IPS DF 6.9 (cell line): ENCODE data around the gene GPI.
A peak's percentile ranks its signal among the peaks of the same experiment; 100 is the strongest.

Experiments used
- DNase-seq: peaks from one replicate; pipeline ENCODE4 v3.0.0-alpha.2; 2013; ENCODE audit warnings: low read depth, low spot score
- H3K27ac ChIP-seq: one replicate; pipeline ENCODE4 v1.5.1; 2013; ENCODE audit warnings: low read length, control low read depth
- H3K27me3 ChIP-seq: 2 replicates; pipeline ENCODE4 v1.6.1; 2013; ENCODE audit warnings: mild to moderate bottlenecking, low read length; ENCODE audit not compliant: control insufficient read depth, insufficient read depth
- H3K36me3 ChIP-seq: 2 replicates; pipeline ENCODE4 v1.6.1; 2013; ENCODE audit warnings: low read length; ENCODE audit not compliant: control insufficient read depth, insufficient read depth
- H3K4me1 ChIP-seq: 2 replicates; pipeline ENCODE4 v1.6.1; 2013; ENCODE audit warnings: low read length; ENCODE audit not compliant: control insufficient read depth, insufficient read depth
- H3K4me3 ChIP-seq: 2 replicates; pipeline ENCODE4 v1.5.1; 2013; ENCODE audit warnings: mild to moderate bottlenecking, low read length
- H3K9me3 ChIP-seq: 2 replicates; pipeline ENCODE4 v1.6.1; 2013; ENCODE audit warnings: low read length, inconsistent platforms; ENCODE audit not compliant: control insufficient read depth, insufficient read depth
- WGBS: extraction: QIAGEN DNeasy Blood & Tissue Kit; methylation state at CpG from one replicate; pipeline ENCODE4 v1.1.7; 2013; ENCODE audit warnings: mixed read lengths, missing lambda C conversion rate; ENCODE audit not compliant: insufficient read length, insufficient coverage; 5-methylcytosine and 5-hydroxymethylcytosine counted together

The GPI gene

GRCh38 chr19:34337739-34338138 is 27.3 kb upstream of the GPI start:
- WGBS: no CpG with 5 or more reads among the region's 2 CpGs

DNA sequence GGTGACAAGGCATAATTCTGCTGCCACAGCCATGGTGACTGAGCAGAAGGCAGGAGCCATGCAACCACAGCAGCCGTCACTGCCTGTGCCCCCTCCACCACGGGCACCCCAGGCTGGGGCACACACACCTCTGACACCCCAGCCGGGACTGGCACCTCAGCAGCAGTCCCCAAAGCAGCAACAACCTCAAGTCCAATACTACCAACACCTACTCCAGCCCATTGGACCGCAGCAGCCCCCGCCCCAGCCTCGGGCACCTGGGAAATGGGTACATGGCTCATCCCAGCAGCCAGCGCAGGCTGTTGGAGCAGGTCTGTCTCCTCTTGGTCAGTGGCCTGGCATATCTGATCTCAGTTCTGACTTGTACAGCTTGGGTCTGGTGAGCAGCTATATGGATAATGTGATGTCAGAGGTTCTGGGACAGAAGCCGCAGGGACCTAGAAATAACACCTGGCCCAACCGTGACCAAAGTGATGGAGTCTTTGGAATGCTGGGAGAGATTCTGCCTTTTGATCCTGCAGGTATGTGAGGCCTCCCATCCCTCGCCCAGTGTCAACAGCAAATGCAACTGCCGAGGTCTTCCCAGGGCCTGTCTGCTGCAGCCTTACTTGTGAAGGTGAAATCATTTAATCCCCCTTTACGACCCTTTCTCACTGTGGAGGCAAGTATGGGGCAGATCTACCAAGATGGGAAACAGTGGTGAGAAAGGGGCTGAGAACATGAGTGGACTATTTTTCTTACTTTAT is 22.9 kb upstream of the GPI start:
- H3K4me3 ChIP-seq: no peak overlapping the region
- H3K9me3 ChIP-seq: no peaks in the 10 kb centered on the region
- no peak overlapping the region for H3K27ac ChIP-seq
- H3K27me3 ChIP-seq: no peaks in the 10 kb centered on the region
- DNase-seq: no peak
- peaks cover 12% of the 10 kb centered on the region for H3K36me3 ChIP-seq
- no peaks in the 10 kb centered on the region for H3K4me1 ChIP-seq
- WGBS: no CpG with 5 or more reads among the region's 12 CpGs

More at GRCh38 chr19:34337739-34338138, 27.3 kb upstream of the GPI start:
- H3K27me3 ChIP-seq: no peaks in the 10 kb centered on the region
- no peak for DNase-seq
- peaks cover 15% of the 10 kb centered on the region for H3K36me3 ChIP-seq
- H3K4me1 ChIP-seq: no peaks in the 10 kb centered on the region; the same call in 1 of the 2 replicates
- no peak overlapping the region for H3K27ac ChIP-seq
- H3K4me3 ChIP-seq: no peak overlapping the region
- no peaks in the 10 kb centered on the region for H3K9me3 ChIP-seq

DNA sequence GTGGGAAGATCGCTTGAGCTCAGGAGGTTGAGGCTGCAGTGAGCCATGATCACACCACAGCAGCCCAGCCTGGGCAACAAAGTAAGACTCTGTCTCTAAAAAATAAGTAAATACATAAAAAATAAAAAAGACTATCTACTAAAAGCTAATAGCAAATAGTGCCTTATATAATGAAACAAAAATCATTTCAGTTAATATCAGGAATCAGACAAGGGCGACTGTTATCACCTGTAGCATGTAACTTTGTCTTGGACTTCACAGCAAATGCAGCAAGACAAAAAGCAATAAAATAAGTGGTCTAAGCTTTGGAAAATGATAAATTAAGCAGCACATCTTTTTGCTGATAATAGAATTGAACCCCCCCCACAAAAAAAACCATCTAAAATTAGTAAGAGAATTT is 21.2 kb upstream of the GPI start:
- WGBS: no CpG with 5 or more reads among the region's 2 CpGs
- DNase-seq: no peak
- no peaks in the 10 kb centered on the region for H3K4me1 ChIP-seq
- H3K27me3 ChIP-seq: no peaks in the 10 kb centered on the region
- no peaks in the 10 kb centered on the region for H3K9me3 ChIP-seq
- peaks cover 12% of the 10 kb centered on the region for H3K36me3 ChIP-seq
- no peak overlapping the region for H3K4me3 ChIP-seq
- H3K27ac ChIP-seq: no peak overlapping the region

DNA sequence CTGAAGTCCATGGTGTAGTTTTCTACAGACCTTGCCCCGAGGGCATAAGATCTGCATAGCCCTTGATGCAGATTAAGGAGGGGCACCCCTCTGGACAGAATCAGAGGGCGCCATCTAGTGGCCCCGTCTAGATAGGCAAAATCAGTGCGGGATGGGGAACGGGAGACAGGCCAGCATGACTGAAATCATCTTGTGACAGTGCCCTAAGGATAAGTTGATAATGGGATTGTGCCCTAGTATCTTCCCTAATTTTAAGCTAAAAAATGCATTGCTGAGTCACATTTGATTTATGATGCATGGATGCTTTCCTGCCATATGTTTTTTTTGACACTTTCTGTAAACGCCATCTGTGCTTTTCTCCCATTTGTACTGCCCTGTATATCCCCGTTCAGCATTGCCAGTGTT is 19.0 kb upstream of the GPI start:
- peak; percentile 75 for DNase-seq
- H3K4me1 ChIP-seq: no peaks in the 10 kb centered on the region
- H3K9me3 ChIP-seq: no peaks in the 10 kb centered on the region
- no peak overlapping the region for H3K4me3 ChIP-seq
- peaks cover 12% of the 10 kb centered on the region for H3K36me3 ChIP-seq
- WGBS: no CpG with 5 or more reads among the region's 7 CpGs
- no peak overlapping the region for H3K27ac ChIP-seq
- no peaks in the 10 kb centered on the region for H3K27me3 ChIP-seq

GRCh38 chr19:34347561-34348165 is 17.3 kb upstream of the GPI start:
- no peak for DNase-seq
- WGBS: no CpG with 5 or more reads among the region's 19 CpGs
- no peak overlapping the region for H3K4me3 ChIP-seq
- no peaks in the 10 kb centered on the region for H3K27me3 ChIP-seq
- H3K36me3 ChIP-seq: peaks cover 2% of the 10 kb centered on the region
- no peak overlapping the region for H3K27ac ChIP-seq
- no peaks in the 10 kb centered on the region for H3K9me3 ChIP-seq
- no peaks in the 10 kb centered on the region for H3K4me1 ChIP-seq

- Histone ChIP-seq H3K27me3 (no peaks in the 10 kb centered on the region), H3K4me3 (no peak overlapping the region), H3K27ac (no peak overlapping the region), H3K4me1 (no peaks in the 10 kb centered on the region), H3K9me3 (no peaks in the 10 kb centered on the region), H3K36me3 (peaks cover 5% of the 10 kb centered on the region)
- no peak for DNase-seq
- WGBS: no CpG with 5 or more reads among the region's 11 CpGs
Observed at GRCh38 chr19:34348899-34349487, 16.0 kb upstream of the GPI start.

DNA sequence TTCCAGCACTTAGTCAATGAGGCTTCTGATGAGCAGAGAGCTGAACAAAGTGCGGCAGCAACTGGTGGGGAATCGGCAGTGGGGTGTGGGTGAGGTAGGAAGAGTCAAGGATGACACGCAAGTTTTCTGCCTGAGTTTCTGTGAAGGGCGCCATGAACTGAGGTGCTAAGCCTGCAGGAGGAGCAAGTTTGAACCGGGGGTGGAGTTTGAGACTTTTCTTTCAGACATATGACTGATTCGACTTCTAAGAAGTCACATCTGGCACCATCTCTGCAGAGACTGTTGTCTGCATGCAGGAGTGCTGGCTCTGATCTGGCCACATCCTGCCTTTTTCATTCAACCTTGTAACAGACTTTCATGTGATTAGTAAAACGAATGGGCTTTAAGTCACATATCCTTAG is 14.8 kb upstream of the GPI start:
- Histone ChIP-seq H3K4me1 (no peaks in the 10 kb centered on the region), H3K36me3 (peaks cover 5% of the 10 kb centered on the region), H3K27ac (no peak overlapping the region), H3K4me3 (no peak overlapping the region), H3K9me3 (no peaks in the 10 kb centered on the region), H3K27me3 (no peaks in the 10 kb centered on the region)
- DNase-seq: no peak
- WGBS: no CpG with 5 or more reads among the region's 7 CpGs

- no peak for DNase-seq
- peaks cover 5% of the 10 kb centered on the region for H3K36me3 ChIP-seq
- H3K27me3 ChIP-seq: no peaks in the 10 kb centered on the region
Observed at GRCh38 chr19:34351382-34351826, 13.6 kb upstream of the GPI start.

GRCh38 chr19:34353546-34353945 is 11.4 kb upstream of the GPI start:
- H3K36me3 ChIP-seq: peaks cover 5% of the 10 kb centered on the region
- WGBS: no CpG with 5 or more reads among the region's 7 CpGs
- H3K4me3 ChIP-seq: no peak overlapping the region
- no peaks in the 10 kb centered on the region for H3K27me3 ChIP-seq
- H3K9me3 ChIP-seq: no peaks in the 10 kb centered on the region
- DNase-seq: no peak
- H3K27ac ChIP-seq: no peak overlapping the region
- no peaks in the 10 kb centered on the region for H3K4me1 ChIP-seq

More at GRCh38 chr19:34351382-34351826, 13.6 kb upstream of the GPI start:
- no CpG with 5 or more reads among the region's 4 CpGs for WGBS
- Histone ChIP-seq H3K4me1 (no peaks in the 10 kb centered on the region), H3K4me3 (no peak overlapping the region), H3K27ac (no peak overlapping the region), H3K9me3 (no peaks in the 10 kb centered on the region)

DNA sequence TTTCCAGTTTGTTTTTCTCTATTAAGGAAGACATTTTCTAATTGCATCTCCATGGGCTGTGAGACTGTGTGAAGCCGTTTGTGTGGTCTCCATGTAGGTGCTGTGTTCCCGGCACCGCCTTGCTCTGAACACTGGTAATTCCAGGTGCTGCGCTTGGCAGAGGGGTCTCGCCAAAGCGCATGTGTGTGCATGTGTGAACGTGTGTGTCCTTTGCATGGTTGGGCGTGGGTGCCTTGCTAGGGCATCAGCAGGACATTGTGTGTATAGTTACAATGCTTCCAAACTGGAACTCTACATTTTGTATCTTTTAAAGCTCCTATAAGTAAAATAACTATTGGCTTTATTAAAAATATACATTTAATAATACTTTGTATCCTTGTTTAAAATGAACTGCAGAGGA is 9.8 kb upstream of the GPI start:
- Histone ChIP-seq H3K27me3 (no peaks in the 10 kb centered on the region), H3K27ac (no peak overlapping the region), H3K4me1 (no peaks in the 10 kb centered on the region), H3K9me3 (no peaks in the 10 kb centered on the region), H3K36me3 (peaks cover 5% of the 10 kb centered on the region), H3K4me3 (no peak overlapping the region)
- DNase-seq: no peak
- WGBS: no CpG with 5 or more reads among the region's 8 CpGs
